SHP77 (cell line): ENCODE measurements around the gene C1orf174.

ENCODE experiments used
- DNase-seq, 2 experiments: peaks; one replicate each; lab custom pipeline; 2025; lab: John Stamatoyannopoulos, UW

Gene C1orf174

DNA sequence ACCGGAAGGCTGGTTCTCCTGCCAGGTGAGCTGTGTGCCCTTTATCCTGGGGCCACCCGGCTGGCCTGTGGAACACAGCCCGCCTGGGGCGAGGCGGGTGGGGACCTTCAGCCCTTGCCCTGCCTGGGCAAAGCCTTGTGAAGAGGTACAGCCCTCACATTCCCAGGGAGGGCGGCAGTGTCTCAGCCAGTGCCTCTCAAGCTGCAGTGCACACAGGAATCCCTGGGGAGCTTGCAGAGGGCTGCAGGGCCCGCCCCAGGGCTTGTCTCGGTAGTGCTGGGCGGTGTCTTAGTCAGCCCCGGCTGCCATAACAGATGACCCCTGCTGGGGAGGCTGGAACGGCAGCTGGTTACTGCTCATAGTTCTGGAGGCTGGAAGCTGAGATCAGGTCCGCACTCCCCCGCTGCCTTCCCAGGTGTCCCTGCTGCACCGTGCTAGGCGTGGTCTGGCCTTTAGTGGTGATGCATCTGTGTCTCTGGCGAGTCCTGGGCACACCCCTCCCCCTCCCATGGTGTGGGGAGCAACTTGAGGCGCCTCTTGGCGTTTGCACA, 30.2 kb downstream of the C1orf174 start:
- no peak for DNase-seq

- DNase-seq = no peak
Observed at GRCh38 chr1:3868464-3869006, 31.5 kb downstream of the C1orf174 start.

GRCh38 chr1:3865606-3866160, 34.4 kb downstream of the C1orf174 start:
- DNase-seq = no peak

- DNase-seq = no peak
Observed at GRCh38 chr1:3864884-3865283, 35.2 kb downstream of the C1orf174 start.

DNA sequence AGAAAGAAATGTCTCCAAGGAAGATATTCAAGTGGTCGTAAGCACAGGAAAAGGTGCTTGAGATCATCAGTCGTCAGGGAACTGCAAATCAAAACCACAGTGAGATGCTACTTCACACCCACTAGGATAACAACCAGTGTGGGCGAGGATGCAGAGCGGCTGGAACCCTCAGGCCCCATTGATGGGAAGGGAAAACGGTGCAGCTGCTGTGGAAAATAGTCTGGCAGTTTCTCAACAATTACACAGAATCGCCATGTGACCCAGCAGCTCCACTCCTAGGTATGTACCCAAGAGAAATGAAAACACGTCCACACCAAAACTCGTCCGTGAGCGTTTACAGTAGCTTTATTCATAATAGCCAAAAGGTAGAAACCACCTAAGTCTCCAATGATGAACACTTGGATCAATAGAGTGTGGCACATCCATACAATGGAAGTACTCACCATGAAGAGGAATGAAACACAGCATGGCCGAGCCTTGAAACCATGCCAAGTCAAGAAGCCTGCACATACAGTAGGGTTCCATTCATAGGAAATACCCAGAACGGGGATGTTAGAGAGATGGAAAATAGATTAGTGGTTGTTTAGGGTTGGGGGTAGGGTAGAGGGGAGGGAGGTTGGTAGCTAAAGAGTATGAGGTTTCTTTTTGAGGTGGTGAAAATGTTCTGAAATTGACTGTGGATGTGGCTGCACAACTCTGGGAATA, 36.7 kb downstream of the C1orf174 start:
- DNase-seq = no peak

DNA sequence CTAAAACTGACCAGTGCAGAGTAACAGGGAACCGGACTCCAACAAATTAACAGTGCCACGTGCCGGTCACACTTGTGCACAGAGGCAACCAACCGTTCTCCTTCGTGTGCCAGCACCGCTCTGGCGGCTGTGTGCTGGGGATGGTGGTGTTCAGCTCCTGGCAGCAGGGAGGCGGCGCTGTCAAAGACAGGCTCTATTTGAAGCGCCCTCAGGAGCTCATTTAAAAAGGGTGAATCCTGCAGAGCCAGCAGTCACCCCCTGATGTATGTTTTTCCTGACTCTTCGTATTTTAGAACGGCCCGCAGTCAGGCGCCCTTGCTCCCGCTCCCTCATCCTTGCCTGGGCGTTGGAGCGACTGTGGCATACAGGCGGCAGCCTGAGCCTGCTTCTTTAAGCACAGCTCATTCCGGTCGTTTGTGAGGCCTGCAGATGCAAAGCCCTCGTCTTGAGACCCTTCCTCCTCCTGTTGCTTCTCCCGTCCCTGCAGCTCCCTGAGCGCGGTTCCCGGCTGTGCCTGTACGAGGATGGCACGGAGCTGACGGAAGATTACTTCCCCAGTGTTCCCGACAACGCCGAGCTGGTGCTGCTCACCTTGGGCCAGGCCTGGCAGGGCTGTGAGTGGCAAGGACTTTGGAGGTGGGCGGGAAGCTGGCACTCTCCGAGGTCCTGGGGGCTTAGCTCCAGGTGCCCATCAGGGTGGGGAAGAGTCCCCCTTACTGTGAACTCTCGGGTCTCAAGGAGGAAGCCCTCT, 41.7 kb downstream of the C1orf174 start:
- DNase-seq = peak in 1 of 2 experiments; percentile 49

DNA sequence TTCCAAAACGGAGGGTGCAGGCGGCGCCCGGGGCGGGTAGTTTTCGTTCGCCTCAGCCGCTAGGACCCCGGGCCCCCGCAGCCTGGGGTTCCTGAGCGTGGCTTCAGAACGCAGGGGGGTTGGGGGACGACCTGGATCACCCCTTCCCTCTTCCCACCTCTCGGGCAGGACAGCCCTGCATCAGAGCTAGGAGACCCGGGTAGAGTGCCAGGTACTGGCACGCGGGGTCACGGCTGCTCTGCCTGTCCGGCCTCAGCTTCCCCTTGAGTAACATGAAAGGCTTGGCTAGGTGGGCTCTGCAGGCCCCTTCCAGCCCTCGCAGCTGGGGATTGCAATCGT, 42.3 kb downstream of the C1orf174 start:
- no peak for DNase-seq

GRCh38 chr1:3856923-3857790, 42.9 kb downstream of the C1orf174 start, which contains the start of the genes CEP104 and DFFB:
Gene CEP104 (minus strand): TSS chr1:3857211. CDS start chr1:3852407, 4,804 bp downstream.
Gene DFFB (plus strand): TSS chr1:3857476. CDS start chr1:3857604, 128 bp downstream.
- peak; percentile 98 to 99 for DNase-seq

- no peak for DNase-seq
Observed at GRCh38 chr1:3852711-3853485, 47.2 kb downstream of the C1orf174 start.

DNA sequence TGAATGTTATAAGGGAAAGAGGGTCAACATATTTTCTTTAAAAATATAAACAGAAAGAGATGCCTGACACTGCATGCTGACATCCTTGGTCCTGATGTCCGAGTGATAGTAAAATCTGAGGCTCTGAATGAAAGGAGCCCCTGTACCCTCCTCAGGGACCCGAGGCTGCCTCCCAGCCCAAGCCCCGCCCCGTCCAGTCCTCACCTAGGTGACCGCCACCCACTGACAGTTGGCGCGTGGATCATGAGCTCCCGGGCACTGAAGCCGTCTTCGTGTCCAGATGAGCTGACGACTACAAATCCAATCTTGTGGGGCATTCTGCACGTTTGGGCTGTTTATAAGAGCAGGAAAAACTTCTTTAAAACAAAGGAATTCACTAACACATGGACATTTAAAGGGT, 48.0 kb downstream of the C1orf174 start:
- DNase-seq = no peak

DNA sequence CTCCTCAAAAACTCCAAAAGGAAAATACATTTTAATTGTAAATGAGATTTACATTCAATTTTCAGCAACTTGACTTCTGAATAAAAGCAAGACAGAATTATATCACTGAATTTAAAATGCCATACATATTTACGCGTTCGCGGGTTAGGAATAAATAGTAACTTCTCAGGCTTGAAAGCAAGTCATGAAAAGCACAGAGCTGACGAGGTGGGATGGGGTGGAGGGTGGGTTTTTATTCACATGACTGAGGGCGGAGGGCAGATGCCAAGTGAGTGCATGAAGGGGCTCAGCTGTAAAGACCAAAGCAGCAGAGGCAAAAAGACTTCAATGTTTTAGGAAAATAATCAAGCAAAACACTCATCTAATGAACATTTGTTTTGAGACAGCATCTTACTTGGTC, 48.8 kb downstream of the C1orf174 start:
- no peak for DNase-seq

DNA sequence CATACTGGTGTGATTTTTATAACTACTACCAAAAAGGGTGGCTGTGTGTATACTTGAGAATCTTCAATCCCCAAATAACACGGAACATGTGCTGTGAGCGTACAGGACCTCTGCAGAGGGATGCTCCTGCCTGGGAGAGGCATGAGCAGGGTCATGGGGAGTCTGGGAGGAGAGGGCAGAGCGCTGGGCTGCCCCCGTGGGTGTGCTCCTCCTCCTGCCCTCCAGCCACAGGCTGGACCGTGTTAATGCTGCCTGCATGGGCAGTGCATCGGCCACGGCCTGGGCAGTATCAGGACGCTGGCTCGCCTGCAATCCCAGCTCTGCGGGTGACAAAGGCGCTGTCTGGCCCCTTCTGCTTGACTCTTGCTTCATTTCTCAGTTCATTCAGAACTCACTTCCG, 49.2 kb downstream of the C1orf174 start:
- DNase-seq = no peak

- DNase-seq = no peak
Observed at GRCh38 chr1:3847081-3847480, 53.0 kb downstream of the C1orf174 start.

DNA sequence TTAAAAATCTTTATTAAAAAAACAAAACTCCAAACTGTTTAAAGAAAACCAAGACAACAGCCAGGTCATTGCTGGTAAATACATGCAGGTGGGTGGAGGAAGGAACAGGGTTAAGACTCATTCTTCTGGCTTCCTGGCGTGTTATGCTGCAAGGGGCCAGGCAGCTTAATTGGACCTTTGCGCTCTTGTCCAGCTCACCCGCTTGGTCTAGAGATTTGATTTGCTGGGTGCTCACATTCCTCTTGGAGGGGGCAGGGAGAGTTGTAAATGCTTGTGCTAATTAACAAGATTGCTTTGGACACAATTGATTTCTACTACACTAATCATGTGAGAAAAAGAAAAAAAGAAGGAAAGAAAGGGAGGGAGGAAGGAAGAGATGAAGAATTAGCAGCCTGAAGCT, 53.5 kb downstream of the C1orf174 start:
- DNase-seq = no peak

GRCh38 chr1:3842912-3843311, 57.2 kb downstream of the C1orf174 start:
- DNase-seq = no peak

DNA sequence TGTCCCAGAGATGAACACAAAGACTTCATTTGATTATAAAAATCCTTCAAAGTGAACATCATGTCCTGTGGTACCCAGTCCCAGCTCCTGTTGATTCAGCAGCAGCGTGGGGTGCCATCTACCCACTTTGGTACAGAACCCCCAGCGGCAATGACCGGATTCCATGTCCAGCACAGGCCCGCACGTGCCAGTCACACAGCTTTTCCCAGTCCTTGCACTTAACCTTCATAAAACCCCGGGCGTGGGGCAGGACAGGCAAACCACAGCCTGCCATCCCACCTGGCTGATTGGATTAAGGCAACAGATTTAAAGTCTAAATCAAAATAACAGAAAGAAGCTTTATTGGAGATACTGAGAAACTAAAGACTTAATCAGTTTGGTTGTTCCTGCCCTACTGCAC, 58.6 kb downstream of the C1orf174 start:
- DNase-seq = no peak
